ENCODE results near the gene GPX8. TPM values are rescaled to one million over a fixed set of nuclear protein-coding genes. Genes with fewer than 3 reads are reported as not detected.

GPX8 gene
- total and polyA plus RNA-seq, 2 donors from 2014 or later = 13.5 to 29.7 TPM

- TF ChIP-seq CTCF (IDR thresholded peaks at IDR 0.05; ENCODE audit: borderline replicate concordance, extremely low read depth, insufficient read depth) = no peak
- FAIRE-seq (no peak), DNase-seq (no peak)
- Histone ChIP-seq H3K36me3 (ENCODE audit: control insufficient read depth in 2 of 3, insufficient read depth in 3 of 3, low read length in 3 of 3) (no peaks in the 10 kb centered on the region), H3K9ac (ENCODE audit: low read length in 3 of 3) (no peak overlapping the region), H3K27ac (ENCODE audit: low read depth in 2 of 2, low read length in 2 of 2) (no peak overlapping the region), H3K9me3 (ENCODE audit: control insufficient read depth in 2 of 3, insufficient read depth in 1 of 3, low read length in 3 of 3) (no peaks in the 10 kb centered on the region), H3K27me3 (ENCODE audit: control insufficient read depth, insufficient read depth, low read length) (no peaks in the 10 kb centered on the region), H3K4me1 (ENCODE audit: control insufficient read depth in 2 of 3, insufficient read depth in 2 of 3, low read depth in 1 of 3, low read length in 3 of 3) (no peaks in the 10 kb centered on the region), H3K4me3 (ENCODE audit: low read length in 3 of 3) (no peak overlapping the region)
- intact Hi-C loops (cut with DNase I) = loop anchor here (10.0 kb wide), 1 partner anchor 182 kb away; no protein-coding TSS in a partner anchor
Observed at GRCh38 chr5:55136521-55136920, 23.4 kb upstream of the GPX8 start.

GRCh38 chr5:55140908-55141665 lies 18.9 kb upstream of the GPX8 start:
- Histone ChIP-seq H3K4me3 (ENCODE audit: low read length in 3 of 3) (no peak overlapping the region), H3K36me3 (ENCODE audit: control insufficient read depth in 2 of 3, insufficient read depth in 3 of 3, low read length in 3 of 3) (no peaks in the 10 kb centered on the region), H3K4me1 (ENCODE audit: control insufficient read depth in 2 of 3, insufficient read depth in 2 of 3, low read depth in 1 of 3, low read length in 3 of 3) (no peaks in the 10 kb centered on the region), H3K9ac (ENCODE audit: low read length in 3 of 3) (no peak overlapping the region), H3K9me3 (ENCODE audit: control insufficient read depth in 2 of 3, insufficient read depth in 1 of 3, low read length in 3 of 3) (no peaks in the 10 kb centered on the region), H3K27me3 (ENCODE audit: control insufficient read depth, insufficient read depth, low read length) (no peaks in the 10 kb centered on the region), H3K27ac (ENCODE audit: low read depth in 2 of 2, low read length in 2 of 2) (no peak overlapping the region)
- DNase-seq = no peak
- no peak for FAIRE-seq
- no peak for TF ChIP-seq CTCF (IDR thresholded peaks at IDR 0.05; ENCODE audit: borderline replicate concordance, extremely low read depth, insufficient read depth)
- intact Hi-C loops (cut with DNase I) = no loop called here

GRCh38 chr5:55141945-55142690 lies 17.9 kb upstream of the GPX8 start:
- no peaks in the 10 kb centered on the region for H3K27me3 ChIP-seq (ENCODE audit: control insufficient read depth, insufficient read depth, low read length)
- intact Hi-C loops (cut with DNase I) = no loop called here
- TF ChIP-seq CTCF (IDR thresholded peaks at IDR 0.05; ENCODE audit: borderline replicate concordance, extremely low read depth, insufficient read depth) = no peak
- no peak overlapping the region for H3K4me3 ChIP-seq (ENCODE audit: low read length in 3 of 3)
- no peaks in the 10 kb centered on the region for H3K9me3 ChIP-seq (ENCODE audit: control insufficient read depth in 2 of 3, insufficient read depth in 1 of 3, low read length in 3 of 3)
- no peak overlapping the region for H3K9ac ChIP-seq (ENCODE audit: low read length in 3 of 3)
- no peak for DNase-seq
- H3K27ac ChIP-seq (ENCODE audit: low read depth in 2 of 2, low read length in 2 of 2) = no peak overlapping the region
- FAIRE-seq = no peak
- peaks cover 0 to 4% (median 0%) of the 10 kb centered on the region in 3 donors for H3K4me1 ChIP-seq (ENCODE audit: control insufficient read depth in 2 of 3, insufficient read depth in 2 of 3, low read depth in 1 of 3, low read length in 3 of 3)
- H3K36me3 ChIP-seq (ENCODE audit: control insufficient read depth in 2 of 3, insufficient read depth in 3 of 3, low read length in 3 of 3) = no peaks in the 10 kb centered on the region

Data from kidney (tissue), 14 donors.